A549 (cell line): Measurements from ENCODE around the gene GPSM1.

ENCODE experiments used
- EP300 ChIP-seq, 2 experiments: fragments of >200 bp; sonication (Bioruptor Twin); formaldehyde crosslinking; IDR thresholded peaks; 2 replicates in 1 of 2; 3 replicates in 1 of 2; pipeline ENCODE4 v1.6.1; 2016 to 2017
- KDM5A ChIP-seq: fragments of 200-600 bp; sonication (generic); IDR thresholded peaks from 2 replicates; pipeline ENCODE4 v1.6.1; 2016; ENCODE audit warnings: antibody characterized with exemption, mild to moderate bottlenecking
- MAFK ChIP-seq: fragments of 450-650 bp; IDR thresholded peaks from 2 replicates; pipeline ENCODE4 v1.6.1; 2014; ENCODE audit not compliant: partially characterized antibody
- POLR2A ChIP-seq: IDR thresholded peaks from 2 replicates; pipeline ENCODE4 v1.6.1; 2012; ENCODE audit warnings: mild to moderate bottlenecking, low read length
- RFX5 ChIP-seq: fragments of 450-650 bp; IDR thresholded peaks from 2 replicates; pipeline ENCODE4 v1.7.1; 2014; ENCODE audit warnings: antibody characterized with exemption, mild to moderate bottlenecking, moderate library complexity
- TF ChIP-seq, protein P1 (sequence below): fragments of >200 bp; sonication (Bioruptor Twin); formaldehyde crosslinking; IDR thresholded peaks from 3 replicates; pipeline ENCODE4 v1.5.1; 2016
- TF ChIP-seq, protein P2 (sequence below): fragments of 450-650 bp; IDR thresholded peaks from 2 replicates; pipeline ENCODE4 v1.6.1; 2014; ENCODE audit warnings: antibody characterized with exemption
- TF ChIP-seq, protein P3 (sequence below): IDR thresholded peaks from 2 replicates; pipeline ENCODE4 v1.6.1; 2012

DNA sequence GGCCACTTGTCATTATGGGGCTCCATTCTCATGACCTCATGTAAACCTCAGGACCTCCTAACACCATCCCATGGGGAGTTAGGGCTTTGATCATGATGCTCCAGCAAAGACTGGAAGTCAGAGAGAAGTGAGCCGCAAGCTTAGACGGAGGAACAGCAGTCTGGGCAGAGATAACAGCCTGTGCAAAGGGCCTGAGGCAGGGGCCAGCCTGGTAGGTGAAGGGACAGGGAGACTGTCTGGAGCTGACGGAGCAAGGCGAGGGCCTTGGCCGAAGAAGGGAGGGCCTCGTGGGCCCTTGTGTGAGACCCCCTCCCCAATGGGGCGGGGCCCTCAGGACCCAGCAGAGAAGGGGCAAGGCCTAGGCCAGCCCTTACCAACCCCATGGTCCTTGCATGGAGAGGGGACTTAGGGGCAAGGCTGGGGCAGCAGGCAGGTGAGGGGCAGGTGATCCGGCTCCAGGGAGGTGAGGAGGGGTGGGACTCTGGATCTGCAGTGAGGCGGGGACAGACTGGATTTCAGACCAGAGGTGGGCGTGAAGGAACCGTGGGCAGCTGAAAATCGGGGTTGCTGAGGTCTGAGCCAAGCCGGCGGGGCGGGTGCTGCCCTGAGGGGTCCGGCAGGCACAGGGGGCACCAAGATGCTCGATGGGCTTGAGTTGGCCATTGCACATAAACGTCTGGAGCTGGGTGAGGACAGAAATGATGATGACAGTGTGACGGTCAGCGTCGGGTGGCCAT, 17.4 kb downstream of the GPSM1 start:
- TF ChIP-seq RFX5 (no peak), KDM5A (no peak), POLR2A (no peak), MAFK (no peak), EP300 (IDR thresholded peaks at IDR 0.05) (no peak)
- TF ChIP-seq, protein P1, sequence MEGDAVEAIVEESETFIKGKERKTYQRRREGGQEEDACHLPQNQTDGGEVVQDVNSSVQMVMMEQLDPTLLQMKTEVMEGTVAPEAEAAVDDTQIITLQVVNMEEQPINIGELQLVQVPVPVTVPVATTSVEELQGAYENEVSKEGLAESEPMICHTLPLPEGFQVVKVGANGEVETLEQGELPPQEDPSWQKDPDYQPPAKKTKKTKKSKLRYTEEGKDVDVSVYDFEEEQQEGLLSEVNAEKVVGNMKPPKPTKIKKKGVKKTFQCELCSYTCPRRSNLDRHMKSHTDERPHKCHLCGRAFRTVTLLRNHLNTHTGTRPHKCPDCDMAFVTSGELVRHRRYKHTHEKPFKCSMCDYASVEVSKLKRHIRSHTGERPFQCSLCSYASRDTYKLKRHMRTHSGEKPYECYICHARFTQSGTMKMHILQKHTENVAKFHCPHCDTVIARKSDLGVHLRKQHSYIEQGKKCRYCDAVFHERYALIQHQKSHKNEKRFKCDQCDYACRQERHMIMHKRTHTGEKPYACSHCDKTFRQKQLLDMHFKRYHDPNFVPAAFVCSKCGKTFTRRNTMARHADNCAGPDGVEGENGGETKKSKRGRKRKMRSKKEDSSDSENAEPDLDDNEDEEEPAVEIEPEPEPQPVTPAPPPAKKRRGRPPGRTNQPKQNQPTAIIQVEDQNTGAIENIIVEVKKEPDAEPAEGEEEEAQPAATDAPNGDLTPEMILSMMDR = no peak
- TF ChIP-seq, protein P2, sequence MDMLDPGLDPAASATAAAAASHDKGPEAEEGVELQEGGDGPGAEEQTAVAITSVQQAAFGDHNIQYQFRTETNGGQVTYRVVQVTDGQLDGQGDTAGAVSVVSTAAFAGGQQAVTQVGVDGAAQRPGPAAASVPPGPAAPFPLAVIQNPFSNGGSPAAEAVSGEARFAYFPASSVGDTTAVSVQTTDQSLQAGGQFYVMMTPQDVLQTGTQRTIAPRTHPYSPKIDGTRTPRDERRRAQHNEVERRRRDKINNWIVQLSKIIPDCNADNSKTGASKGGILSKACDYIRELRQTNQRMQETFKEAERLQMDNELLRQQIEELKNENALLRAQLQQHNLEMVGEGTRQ = no peak
- TF ChIP-seq, protein P3, sequence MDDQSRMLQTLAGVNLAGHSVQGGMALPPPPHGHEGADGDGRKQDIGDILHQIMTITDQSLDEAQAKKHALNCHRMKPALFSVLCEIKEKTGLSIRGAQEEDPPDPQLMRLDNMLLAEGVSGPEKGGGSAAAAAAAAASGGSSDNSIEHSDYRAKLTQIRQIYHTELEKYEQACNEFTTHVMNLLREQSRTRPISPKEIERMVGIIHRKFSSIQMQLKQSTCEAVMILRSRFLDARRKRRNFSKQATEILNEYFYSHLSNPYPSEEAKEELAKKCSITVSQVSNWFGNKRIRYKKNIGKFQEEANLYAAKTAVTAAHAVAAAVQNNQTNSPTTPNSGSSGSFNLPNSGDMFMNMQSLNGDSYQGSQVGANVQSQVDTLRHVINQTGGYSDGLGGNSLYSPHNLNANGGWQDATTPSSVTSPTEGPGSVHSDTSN = no peak
